Transverse colon (tissue), 4 donors: Measurements from ENCODE around the gene PCCA. TPM values are rescaled to one million over a fixed set of nuclear protein-coding genes. Genes with fewer than 3 reads are reported as not detected.

Experiments
- DNase-seq: peaks from one replicate; pipeline ENCODE4 v3.0.0-alpha.2; 2019
- H3K27ac ChIP-seq, 4 donors: fragments of 200-600 bp; sonication (generic); 2 replicates each; pipeline ENCODE4 v1.5.1; 2016 to 2018; ENCODE audit warnings: inconsistent platforms in 4 of 4
- H3K27me3 ChIP-seq: fragments of 200-600 bp; sonication (generic); 2 replicates; pipeline ENCODE4 v1.5.1; 2017; ENCODE audit warnings: inconsistent platforms
- H3K36me3 ChIP-seq, 4 donors: fragments of 200-600 bp; sonication (generic); 2 replicates each; pipeline ENCODE4 v1.5.1; 2017 to 2019; ENCODE audit warnings: inconsistent platforms in 4 of 4
- H3K4me1 ChIP-seq, 4 donors: fragments of 200-600 bp; sonication (generic); 2 replicates each; pipeline ENCODE4 v1.5.1; 2017 to 2020; ENCODE audit warnings: inconsistent platforms in 4 of 4
- H3K4me3 ChIP-seq, 4 donors: fragments of 200-600 bp; sonication (generic); 1 replicate in 1 of 4; 2 replicates in 3 of 4; pipeline versions ENCODE4 v1.5.1 to v1.6.1; 2017 to 2019; ENCODE audit warnings: inconsistent platforms in 4 of 4
- H3K9me3 ChIP-seq, 2 donors: fragments of 200-600 bp; sonication (generic); 2 replicates each; pipeline ENCODE4 v1.5.1; 2017 to 2019; ENCODE audit warnings: inconsistent platforms in 2 of 2
- EP300 ChIP-seq: sonication (generic); formaldehyde crosslinking; IDR thresholded peaks from one replicate; pipeline ENCODE4 v1.6.1; 2017; ENCODE audit warnings: antibody characterized with exemption, low read depth
- POLR2A ChIP-seq: fragments of 450-650 bp; IDR thresholded peaks from one replicate; pipeline ENCODE4 v1.6.1; 2016; ENCODE audit warnings: antibody characterized with exemption, mild to moderate bottlenecking, moderate library complexity
- POLR2AphosphoS5 ChIP-seq, 3 donors: sonication (generic); formaldehyde crosslinking; IDR thresholded peaks; one replicate each; pipeline ENCODE4 v1.6.1; 2016; ENCODE audit warnings: antibody characterized with exemption in 3 of 3
- WGBS, 2 donors: methylation state at CpG; one replicate each; pipeline ENCODE4 v1.1.5; 2018; ENCODE audit warnings: low coverage in 1 of 2; 5-methylcytosine and 5-hydroxymethylcytosine counted together
- in situ Hi-C, 4 donors: fragments of 200-750 bp; cut with MboI; loops; one replicate each; pipeline versions ENCODE4 v1.15.0 to v1.15.1; 2017; ENCODE audit warnings: low sequenced_read_pairs in 3 of 4, low pct_ligation_motif_present in 1 of 4, low pct_unique_long_range_greater_than_20kb in 1 of 4
- intact Hi-C: fragments of 100-400 bp; cut with DNase I; formaldehyde crosslinking; loops from one replicate; pipeline ENCODE4 v1.15.1; 2023; ENCODE audit warnings: low total_unique reads
- total RNA-seq, 4 donors: library from RNA; depleted of rRNA; stranded (reverse); fragments of >200 nt; gene quantifications; one replicate each; pipeline ENCODE4 v1.1.0, GENCODE V29; 2016
- TF ChIP-seq, protein P1 (sequence below), 5 experiments: fragments of 200-600 bp in 3 of 5; fragments of 450-650 bp in 2 of 5; sonication (generic) in 3 of 5; IDR thresholded peaks; 1 replicate in 2 of 5; 2 replicates in 3 of 5; pipeline ENCODE4 v1.5.1; 2016 to 2017; ENCODE audit warnings: antibody characterized with exemption in 5 of 5, inconsistent platforms in 3 of 5, mild to moderate bottlenecking in 2 of 5, moderate library complexity in 1 of 5

The PCCA gene
- total RNA-seq, 4 donors from 2014 or later: 13.1 to 87.8 (median 74.6) TPM

DNA sequence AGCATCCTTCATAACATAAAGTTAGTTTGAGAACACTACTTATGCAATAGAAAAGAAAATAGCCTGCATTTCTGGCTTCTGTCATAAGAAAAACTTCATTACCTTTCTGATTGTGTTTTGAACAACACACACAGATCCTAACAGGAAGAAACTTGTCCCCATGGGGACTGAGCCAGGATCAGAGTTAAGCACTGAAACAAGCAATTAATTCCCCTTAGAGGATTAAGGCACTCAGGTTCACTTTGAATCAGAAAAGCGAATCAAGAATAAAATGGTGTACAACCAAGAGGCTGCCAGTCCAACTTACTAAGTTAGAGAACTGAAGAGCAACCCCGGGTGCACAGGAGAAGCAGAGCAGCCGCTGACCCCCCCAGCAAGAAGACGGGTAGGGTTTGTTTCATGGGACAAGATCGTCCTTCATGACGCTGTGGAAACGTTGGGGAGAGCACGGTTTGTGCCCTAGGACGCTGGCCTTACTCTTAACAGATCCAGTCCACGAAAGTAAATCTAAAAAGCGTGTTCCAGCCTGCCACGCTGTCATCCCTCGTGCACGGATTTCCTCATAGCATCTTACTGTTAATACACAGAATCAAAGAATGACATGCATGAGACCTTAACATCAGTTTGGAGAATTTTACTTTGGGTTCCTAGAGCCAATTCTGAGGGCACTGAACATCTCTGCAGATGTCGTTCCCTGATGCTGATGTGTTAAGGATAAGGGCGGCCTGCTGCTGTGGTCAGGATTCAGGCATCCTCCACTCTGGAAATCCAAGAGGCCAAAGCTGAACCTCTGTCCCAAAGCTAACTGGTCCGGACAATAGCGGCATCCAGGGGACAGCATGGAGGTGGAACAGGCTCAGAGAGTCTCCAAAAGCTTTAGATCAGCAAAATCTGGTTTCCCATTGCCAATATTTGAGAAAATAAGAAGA is 453.3 kb downstream of the PCCA start:
- intact Hi-C loops: no loop called here
- TF ChIP-seq POLR2A (no peak), POLR2AphosphoS5 (IDR thresholded peaks at IDR 0.05) (no peak), EP300 (no peak)
- TF ChIP-seq, protein P1, sequence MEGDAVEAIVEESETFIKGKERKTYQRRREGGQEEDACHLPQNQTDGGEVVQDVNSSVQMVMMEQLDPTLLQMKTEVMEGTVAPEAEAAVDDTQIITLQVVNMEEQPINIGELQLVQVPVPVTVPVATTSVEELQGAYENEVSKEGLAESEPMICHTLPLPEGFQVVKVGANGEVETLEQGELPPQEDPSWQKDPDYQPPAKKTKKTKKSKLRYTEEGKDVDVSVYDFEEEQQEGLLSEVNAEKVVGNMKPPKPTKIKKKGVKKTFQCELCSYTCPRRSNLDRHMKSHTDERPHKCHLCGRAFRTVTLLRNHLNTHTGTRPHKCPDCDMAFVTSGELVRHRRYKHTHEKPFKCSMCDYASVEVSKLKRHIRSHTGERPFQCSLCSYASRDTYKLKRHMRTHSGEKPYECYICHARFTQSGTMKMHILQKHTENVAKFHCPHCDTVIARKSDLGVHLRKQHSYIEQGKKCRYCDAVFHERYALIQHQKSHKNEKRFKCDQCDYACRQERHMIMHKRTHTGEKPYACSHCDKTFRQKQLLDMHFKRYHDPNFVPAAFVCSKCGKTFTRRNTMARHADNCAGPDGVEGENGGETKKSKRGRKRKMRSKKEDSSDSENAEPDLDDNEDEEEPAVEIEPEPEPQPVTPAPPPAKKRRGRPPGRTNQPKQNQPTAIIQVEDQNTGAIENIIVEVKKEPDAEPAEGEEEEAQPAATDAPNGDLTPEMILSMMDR (IDR thresholded peaks at IDR 0.05): no peak
- Histone ChIP-seq H3K36me3 (no peaks in the 10 kb centered on the region), H3K27ac (no peak overlapping the region), H3K4me1 (no peaks in the 10 kb centered on the region), H3K9me3 (no peaks in the 10 kb centered on the region), H3K4me3 (no peak overlapping the region), H3K27me3 (no peaks in the 10 kb centered on the region)
- WGBS, 2 donors: 95% methylated on average over 12 to 18 of the region's 18 CpGs
- in situ Hi-C loops: no loop called here
- no peak for DNase-seq

DNA sequence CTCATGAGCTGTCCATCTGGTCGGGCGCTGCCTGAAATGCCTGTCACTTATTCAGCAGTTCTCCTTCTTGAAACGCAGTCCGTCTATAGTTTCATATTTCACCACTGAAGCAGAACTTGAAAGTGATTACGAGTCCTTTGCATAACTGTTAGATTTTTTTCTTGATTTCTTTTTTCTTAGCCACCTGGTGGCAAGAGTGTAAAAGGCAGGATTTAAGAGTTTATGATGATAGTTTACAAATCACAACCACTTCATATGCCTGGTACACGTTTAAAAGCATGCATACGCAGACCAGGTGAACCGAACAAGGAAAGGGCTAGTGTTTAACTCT is 453.9 kb downstream of the PCCA start:
- Histone ChIP-seq H3K4me1 (peaks cover 0 to under 1% (median 0%) of the 10 kb centered on the region in 4 donors), H3K9me3 (no peaks in the 10 kb centered on the region), H3K27me3 (no peaks in the 10 kb centered on the region), H3K27ac (no peak overlapping the region), H3K36me3 (no peaks in the 10 kb centered on the region), H3K4me3 (no peak overlapping the region)
- intact Hi-C loops (no loop called here), in situ Hi-C loops (no loop called here)
- 45 to 59% methylated on average over 8 of the region's 8 CpGs for WGBS, 2 donors
- DNase-seq: no peak
- TF ChIP-seq EP300 (no peak), POLR2A (no peak)
- TF ChIP-seq, protein P1 (IDR thresholded peaks at IDR 0.05): peak; percentile 25 to 49 (median 34)

DNA sequence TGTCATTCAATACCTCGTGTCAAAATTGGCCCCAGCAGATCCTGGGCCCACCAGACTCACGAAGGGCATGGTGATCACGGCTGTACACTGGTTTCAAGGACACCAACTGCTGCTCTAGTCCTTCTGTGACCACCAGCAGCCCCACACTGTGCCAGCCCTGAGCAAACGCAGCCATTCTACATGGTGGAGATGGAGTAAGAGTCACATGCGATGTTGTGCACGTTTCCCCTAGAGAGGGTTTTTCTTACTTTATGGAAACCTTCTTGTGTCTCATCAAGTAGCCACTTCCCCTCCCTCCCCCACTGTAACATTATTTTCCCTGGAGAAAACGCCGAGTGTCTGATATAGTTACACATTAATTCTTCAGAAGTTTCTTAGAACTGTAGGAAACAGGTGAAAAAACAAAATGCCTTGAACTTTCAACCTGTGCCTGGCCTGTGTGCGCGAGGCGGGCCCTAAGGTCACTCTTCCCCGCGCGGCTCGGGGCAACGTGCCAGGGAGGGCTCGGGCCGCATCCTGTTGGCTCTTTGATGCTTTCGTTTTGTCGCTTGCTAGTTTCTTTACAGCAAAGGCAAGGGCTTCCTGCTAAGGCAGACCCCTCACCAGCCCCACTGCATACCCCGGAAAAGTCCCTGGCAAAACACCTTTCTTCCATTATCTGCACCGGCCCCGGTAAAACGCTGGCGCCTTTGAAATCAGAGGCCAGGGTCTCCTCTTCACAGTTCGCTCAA is 455.1 kb downstream of the PCCA start:
- H3K9me3 ChIP-seq: no peaks in the 10 kb centered on the region
- H3K36me3 ChIP-seq: no peaks in the 10 kb centered on the region
- H3K4me1 ChIP-seq: peaks cover 0 to 3% (median 0%) of the 10 kb centered on the region in 4 donors
- intact Hi-C loops (no loop called here), in situ Hi-C loops (no loop called here)
- DNase-seq: no peak
- TF ChIP-seq POLR2AphosphoS5 (IDR thresholded peaks at IDR 0.05): no peak
- no peak for TF ChIP-seq EP300
- TF ChIP-seq POLR2A: no peak
- TF ChIP-seq, protein P1 (IDR thresholded peaks at IDR 0.05): no peak
- no peak overlapping the region for H3K27ac ChIP-seq
- 79 to 92% methylated on average over 5 to 26 of the region's 26 CpGs for WGBS, 2 donors
- H3K27me3 ChIP-seq: no peaks in the 10 kb centered on the region
- no peak overlapping the region for H3K4me3 ChIP-seq

DNA sequence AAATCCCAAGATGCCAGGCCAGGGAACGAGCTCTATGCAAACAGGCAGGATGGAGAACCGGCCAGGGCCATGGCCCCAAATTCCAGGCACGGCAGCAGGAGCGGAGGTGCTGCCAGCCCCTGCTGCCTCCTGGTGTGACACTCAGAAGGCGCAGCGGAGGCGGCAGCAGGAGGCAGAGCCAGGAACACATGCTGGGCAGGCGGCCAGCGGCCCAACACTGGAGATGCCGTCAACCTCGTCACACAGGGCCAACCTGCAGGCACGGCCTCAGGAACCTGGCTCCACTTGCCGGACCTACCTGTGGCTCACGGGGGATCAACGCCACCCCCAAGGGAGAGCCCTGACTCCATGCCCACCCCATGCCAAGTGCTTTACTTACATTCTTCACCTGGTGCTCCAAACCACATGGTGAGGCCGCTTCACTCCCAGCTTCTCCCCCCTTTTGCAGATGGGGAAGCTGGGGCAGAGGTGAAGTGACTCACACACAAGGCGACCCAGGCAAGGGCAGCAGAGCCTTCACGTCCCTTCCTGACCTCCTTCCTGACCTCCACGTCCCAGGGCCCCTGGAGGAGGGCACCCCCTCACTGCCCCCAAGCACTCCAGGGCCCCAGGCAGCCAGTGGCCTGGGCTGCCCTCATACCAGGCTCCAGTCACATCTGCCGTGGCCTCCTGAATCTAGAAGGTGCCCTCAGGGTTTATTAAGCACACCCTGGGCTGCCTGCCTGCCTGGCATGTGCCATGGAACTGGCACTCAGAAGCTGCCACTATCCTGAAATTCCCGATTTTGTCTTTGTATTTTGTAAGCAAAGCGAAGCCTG is 456.2 kb downstream of the PCCA start:
- H3K27ac ChIP-seq: no peak overlapping the region
- TF ChIP-seq POLR2A: no peak
- TF ChIP-seq, protein P1 (IDR thresholded peaks at IDR 0.05): no peak
- TF ChIP-seq POLR2AphosphoS5 (IDR thresholded peaks at IDR 0.05): no peak
- TF ChIP-seq EP300: no peak
- no peak for DNase-seq
- no peaks in the 10 kb centered on the region for H3K9me3 ChIP-seq
- no peaks in the 10 kb centered on the region for H3K27me3 ChIP-seq
- 87% methylated on average over 22 of the region's 22 CpGs; no CpG with 5 or more reads in 1 of the 2 donors for WGBS, 2 donors
- H3K4me3 ChIP-seq: no peak overlapping the region
- peaks cover 0 to 8% (median 2%) of the 10 kb centered on the region in 4 donors for H3K4me1 ChIP-seq
- in situ Hi-C loops (no loop called here), intact Hi-C loops (no loop called here)
- no peaks in the 10 kb centered on the region for H3K36me3 ChIP-seq
